Cerebellar cortex (tissue), 1 donor: ENCODE data around the gene CCRL2.
A peak's percentile ranks its signal among the peaks of the same experiment; 100 is the strongest.
"Not testable (repeated sequence)": the region's sequence is repeated elsewhere in the genome, so short reads cannot be mapped to it uniquely, and the experiment has no call there.

Source experiments
- DNase-seq: peaks from one replicate; pipeline ENCODE4 v3.0.0-alpha.2; 2015; ENCODE audit warnings: low spot score

CCRL2 gene

GRCh38 chr3:46429250-46429649 lies 22.2 kb downstream of the CCRL2 start:
- no peak for DNase-seq

DNA sequence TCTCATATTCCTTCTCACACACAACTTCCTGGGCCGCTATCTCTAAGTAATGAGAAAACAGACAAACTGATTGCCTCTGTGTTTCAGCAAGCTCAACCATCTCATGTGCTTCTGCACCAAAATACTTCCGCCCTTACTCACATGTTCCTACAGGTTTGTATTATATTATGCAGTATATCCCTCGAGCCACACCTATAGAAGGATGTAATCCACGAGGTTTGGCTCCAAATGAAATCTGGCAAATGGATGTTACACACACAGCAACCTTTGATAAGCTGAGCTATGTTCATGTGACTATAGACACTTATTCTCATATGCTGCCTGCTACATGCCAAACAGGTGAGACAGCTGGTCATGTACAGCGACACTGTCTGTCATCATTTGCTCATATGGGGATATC lies 22.6 kb downstream of the CCRL2 start:
- DNase-seq: no peak

GRCh38 chr3:46430879-46431278 lies 23.8 kb downstream of the CCRL2 start:
- not testable (repeated sequence) for DNase-seq

DNA sequence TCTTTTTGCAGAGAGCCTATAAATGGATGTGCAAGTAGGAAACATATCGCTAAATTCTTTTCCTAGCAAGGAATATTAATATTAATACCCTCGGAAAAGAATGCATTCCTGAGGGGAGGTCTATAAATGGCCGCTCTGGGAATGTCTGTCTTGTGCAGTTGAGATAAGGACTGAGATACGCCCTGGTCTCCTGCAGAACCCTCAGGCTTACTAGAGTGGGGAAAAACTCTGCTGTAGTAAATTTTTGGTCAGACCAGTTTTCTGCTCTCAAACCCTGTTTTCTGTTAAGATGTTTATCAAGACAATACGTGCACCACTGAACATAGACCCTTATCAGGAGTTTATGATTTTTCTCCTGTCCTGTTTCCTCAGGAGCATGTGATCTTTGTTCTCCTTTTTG lies 24.8 kb downstream of the CCRL2 start:
- not testable (repeated sequence) for DNase-seq

DNA sequence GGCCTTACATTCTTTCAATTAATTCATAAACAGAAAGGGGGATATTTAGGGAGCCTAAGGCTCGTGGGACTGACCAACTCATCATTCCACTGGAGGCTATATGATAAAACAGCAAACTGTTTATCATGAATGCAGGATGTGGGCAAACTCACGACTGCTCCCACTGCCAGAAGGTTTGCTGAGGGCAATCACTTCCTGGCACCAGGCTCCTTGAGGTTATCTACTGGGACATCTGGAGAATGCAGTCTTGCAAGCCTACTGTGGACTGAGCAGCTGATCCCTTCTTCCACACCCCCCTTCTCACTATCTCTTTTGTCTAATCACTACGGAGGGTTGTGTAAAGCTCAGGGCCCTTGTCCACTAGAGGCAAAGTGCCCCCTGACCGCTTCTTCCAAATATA lies 26.1 kb downstream of the CCRL2 start:
- DNase-seq: not testable (repeated sequence)

- no peak for DNase-seq
These were observed 26.8 kb downstream of the CCRL2 start for GRCh38 chr3:46433841-46434240.

GRCh38 chr3:46435081-46435726 lies 28.1 kb downstream of the CCRL2 start:
- DNase-seq: no peak

DNA sequence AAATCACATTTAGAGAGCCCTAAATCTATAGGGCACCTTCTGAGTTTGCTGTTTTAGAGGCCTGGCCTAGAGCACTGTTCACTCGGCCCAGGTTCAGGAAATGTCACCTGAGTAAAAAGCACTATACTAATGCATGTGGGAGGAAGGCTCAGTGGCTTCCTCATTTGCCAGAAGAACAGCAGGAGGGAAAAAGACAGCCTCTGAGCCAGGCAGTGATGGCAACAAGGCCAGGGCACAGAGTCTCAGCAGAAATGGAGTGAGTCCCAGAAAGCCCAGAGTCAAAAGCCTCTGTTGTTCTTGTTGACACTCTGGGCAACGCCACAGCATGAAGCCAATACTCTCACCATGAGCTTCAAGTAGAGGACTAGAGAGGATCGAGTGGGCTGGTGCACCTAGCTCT lies 31.8 kb downstream of the CCRL2 start:
- peak; percentile 72 for DNase-seq

GRCh38 chr3:46440531-46441294 lies 33.7 kb downstream of the CCRL2 start:
- DNase-seq: no peak

DNA sequence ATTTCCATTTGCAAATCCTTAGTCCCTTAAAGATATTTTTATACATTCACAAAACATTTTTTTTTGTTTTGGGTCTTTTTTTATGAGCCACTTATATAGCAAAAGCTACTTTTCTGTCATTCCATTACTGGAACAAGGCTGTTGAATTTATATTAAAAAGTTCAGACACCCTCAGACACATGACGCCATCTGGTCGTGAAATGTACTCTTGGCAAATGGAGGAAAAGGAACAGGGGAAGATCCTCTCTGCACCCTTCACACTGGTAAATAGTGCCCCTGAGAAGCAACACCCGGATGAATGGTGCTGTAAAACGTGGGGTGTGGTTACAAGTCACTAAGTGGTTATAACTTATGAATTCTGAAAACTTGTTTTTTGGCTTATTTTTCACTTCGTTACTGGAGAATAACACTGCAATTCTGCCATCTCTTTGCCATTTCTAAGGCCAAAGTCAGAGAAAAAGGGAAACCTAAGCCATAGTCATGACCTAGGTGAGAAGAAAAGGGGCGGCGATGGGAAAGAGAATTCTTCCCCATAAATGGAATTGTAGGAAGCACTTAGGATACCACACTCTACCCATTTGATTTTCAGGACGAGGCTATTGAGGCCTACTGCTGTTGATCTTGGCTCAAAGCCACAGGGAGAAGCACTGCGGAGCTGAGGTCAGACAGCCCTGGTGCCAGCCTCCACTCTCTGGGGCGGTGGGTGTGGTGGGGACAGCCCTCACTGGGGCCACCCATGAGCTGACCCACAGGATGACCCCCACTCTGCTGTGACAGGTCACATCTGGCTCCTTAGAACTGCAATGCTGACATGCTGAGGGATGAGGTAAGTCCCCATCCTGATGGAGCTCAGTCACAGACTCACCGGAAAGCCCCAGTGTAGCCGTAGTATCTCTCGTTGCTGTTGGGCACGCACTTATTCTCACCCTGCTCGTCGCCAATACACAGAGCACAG lies 35.8 kb downstream of the CCRL2 start:
- no peak for DNase-seq

DNA sequence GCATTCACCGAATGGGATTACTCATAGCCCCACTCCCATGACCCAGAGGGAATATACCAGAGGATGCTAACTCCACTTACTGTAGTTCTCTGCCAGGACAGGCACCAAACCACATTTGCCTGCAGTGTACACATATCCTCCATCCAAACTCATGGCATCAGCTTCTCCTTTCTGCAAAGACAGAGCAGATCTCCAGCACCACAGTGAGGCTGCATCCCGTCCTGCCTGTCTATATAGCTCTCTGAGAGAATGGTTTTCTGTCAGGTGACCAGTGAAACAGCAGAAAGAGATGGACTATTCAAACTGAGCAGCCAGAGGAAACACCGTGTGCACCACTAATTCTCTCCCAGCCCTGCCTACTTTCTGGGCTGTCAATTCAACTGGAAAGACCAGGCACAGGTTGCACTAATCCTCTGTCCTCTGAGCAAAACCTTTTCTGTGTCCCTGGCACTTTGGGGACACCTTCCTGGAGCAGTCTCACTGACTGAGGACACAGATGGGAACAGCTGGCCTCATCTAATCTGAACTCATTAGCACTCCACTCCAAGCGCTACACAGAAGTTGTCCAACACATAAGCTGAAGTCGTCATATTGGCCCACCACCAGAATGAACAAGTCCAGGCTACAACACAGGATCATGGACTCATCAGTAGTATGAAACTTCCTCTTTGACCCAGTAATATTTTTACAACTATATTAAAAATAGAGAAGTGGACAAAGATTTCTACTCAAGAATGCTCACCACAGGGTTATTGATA lies 40.3 kb downstream of the CCRL2 start:
- no peak for DNase-seq

- DNase-seq: no peak
These were observed 41.7 kb downstream of the CCRL2 start for GRCh38 chr3:46448721-46449120.

- no peak for DNase-seq
These were observed 42.9 kb downstream of the CCRL2 start for GRCh38 chr3:46449755-46450552.

DNA sequence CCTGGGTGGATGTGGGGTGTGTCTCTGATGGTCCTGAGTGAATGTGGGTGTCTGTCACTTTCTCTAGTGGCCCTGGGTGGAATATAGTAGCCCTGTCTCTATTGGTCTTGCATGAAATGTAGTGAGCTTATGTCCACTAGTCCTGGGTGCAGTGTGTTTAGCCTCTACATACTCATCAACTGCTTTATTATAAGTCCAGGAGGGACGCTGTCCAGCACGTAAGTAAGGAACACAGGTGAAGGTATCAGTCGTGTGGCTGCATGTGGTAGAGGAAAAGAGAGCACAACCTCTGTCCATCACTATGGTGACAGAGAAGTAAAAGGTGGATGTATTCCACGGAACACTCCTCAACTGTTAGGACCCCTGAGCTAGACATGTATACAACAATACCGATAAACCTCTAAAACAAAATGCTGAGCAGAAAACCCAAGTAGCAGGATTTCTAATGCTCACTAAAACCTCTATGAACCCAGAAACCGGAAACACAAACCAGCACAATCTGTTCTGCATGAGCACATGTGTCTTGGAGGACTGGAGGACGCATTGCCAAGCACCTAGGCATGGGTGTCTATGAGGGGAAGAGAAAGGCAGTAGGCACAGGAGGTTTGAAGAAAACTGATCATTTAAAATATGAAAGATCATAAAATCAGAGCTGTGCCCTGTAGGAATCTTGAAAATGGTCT lies 46.6 kb downstream of the CCRL2 start:
- DNase-seq: no peak

- DNase-seq: no peak
These were observed 47.1 kb downstream of the CCRL2 start for GRCh38 chr3:46454209-46454595.

DNA sequence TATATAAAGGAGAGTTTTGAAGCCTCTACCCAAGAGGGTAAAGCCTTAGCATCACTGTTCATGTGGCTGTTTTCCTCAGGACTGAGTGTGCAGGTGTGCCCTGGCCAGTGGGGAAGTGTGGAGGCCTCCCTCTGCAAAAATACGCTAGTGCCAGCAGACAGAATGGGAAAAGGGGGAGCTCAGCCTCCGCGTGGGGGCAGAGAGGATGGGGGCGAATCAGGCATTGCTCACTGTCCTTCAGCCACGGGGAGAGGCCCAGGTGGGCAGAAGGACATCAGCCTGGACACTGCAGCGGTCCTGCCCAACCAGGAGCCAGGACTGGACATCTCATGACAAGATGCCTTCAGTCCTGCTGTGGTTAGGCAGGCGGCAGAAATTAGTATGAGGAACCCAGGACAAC lies 47.5 kb downstream of the CCRL2 start:
- no peak for DNase-seq

DNA sequence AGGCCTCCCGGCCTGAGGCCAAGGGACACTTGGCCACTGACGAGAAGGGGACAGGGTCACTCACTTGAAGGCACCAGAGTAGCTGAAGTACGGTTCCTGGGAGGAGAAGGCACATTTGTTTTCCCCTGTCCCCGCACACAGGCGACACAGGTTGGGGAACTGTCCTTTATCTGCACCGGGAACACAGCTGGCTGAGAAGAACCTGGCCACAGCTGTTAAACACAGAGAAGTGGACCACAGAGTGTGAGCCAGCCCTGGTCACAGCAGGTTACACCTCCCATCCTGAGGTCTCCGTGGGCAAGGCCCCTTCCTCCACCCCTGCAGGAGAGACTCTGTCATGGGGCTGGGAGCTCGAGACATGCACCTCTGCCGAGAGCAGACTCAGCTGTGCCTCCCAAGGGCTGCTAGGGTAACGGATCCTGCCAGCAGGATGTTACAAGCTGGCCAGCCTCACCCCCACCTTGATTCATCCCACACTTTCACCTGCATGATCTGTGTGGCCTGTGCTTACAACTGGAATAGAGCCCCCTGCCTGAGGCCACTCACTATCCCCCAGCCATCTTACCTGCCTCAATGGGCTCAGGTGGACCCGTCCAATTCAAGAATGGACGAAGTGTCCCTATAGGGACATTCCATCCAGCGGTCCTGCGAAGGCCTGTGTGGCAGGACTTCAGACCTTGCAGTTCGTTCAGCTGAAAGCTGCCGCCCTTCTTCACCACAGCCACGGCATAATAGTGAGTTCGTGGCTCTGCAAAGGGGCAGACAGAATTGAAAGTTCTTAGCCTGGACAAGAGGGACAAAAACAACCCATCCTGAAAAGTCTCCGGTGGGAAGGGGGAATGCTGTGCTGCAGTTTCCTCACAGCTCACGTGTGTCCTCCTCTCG lies 48.4 kb downstream of the CCRL2 start:
- DNase-seq: no peak

DNA sequence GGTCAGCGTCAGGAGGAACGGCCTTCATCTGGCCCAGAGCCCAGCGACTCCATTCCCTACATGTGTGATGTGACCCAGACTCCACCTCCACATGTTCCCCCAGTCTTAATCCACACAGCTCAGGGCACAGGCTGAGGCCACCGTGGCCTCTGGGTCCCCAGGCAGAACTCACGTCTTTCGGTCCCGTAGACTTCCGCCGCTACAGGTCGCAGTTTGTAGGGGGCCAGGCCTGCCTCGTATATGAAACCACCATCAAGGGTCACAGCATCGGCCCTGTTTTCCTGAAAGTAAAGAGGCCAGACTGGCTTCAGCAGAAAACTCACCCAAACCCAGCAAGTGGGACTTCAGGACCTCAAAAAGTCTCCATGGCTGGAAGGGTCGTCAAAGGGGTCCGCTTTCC lies 49.1 kb downstream of the CCRL2 start:
- DNase-seq: no peak
